Fibroblast of villous mesenchyme (primary cell): Measurements from ENCODE around the gene PITPNC1. TPM values are rescaled to one million over a fixed set of nuclear protein-coding genes. Genes with fewer than 3 reads are reported as not detected.
"Not testable (repeated sequence)": the region's sequence is repeated elsewhere in the genome, so short reads cannot be mapped to it uniquely, and the experiment has no call there.

Source experiments
- DNase-seq: peaks from one replicate; pipeline ENCODE4 v3.0.0-alpha.2; 2010; ENCODE audit warnings: low read depth
- H3K4me3 ChIP-seq: 2 replicates; pipeline ENCODE4 v1.5.1; 2011; ENCODE audit warnings: low read depth, mild to moderate bottlenecking, low read length
- CTCF ChIP-seq: IDR thresholded peaks from 2 replicates; pipeline ENCODE4 v1.5.1; 2012; ENCODE audit warnings: low read depth, mild to moderate bottlenecking, low read length; ENCODE audit not compliant: insufficient read depth
- total RNA-seq: library from RNA; depleted of rRNA; stranded (reverse); fragments of >200 nt; gene quantifications from 2 replicates; pipeline ENCODE4 v1.2.3, GENCODE V29; 2012

PITPNC1 gene
- total RNA-seq, 1 donor: 4.3 TPM

GRCh38 chr17:67413388-67413787 is 36.3 kb downstream of the PITPNC1 start:
- no peak for TF ChIP-seq CTCF
- no peak for DNase-seq
- H3K4me3 ChIP-seq: no peak overlapping the region

- TF ChIP-seq CTCF: no peak
- no peak overlapping the region for H3K4me3 ChIP-seq
- DNase-seq: no peak
Measured at GRCh38 chr17:67414130-67414529, 37.0 kb downstream of the PITPNC1 start.

GRCh38 chr17:67414559-67414958 is 37.5 kb downstream of the PITPNC1 start:
- H3K4me3 ChIP-seq: no peak overlapping the region
- no peak for DNase-seq
- TF ChIP-seq CTCF: no peak

GRCh38 chr17:67415291-67415690 is 38.2 kb downstream of the PITPNC1 start:
- H3K4me3 ChIP-seq: no peak overlapping the region
- TF ChIP-seq CTCF: no peak
- DNase-seq: no peak

GRCh38 chr17:67417507-67417906 is 40.4 kb downstream of the PITPNC1 start:
- TF ChIP-seq CTCF: no peak
- no peak overlapping the region for H3K4me3 ChIP-seq
- no peak for DNase-seq

- no peak for TF ChIP-seq CTCF
- DNase-seq: no peak
Measured at GRCh38 chr17:67420994-67421393, 43.9 kb downstream of the PITPNC1 start.

GRCh38 chr17:67421869-67422273 is 44.8 kb downstream of the PITPNC1 start:
- no peak overlapping the region for H3K4me3 ChIP-seq

More at GRCh38 chr17:67420994-67421393, 43.9 kb downstream of the PITPNC1 start:
- no peak overlapping the region for H3K4me3 ChIP-seq

GRCh38 chr17:67422296-67422695 is 45.2 kb downstream of the PITPNC1 start:
- H3K4me3 ChIP-seq, DNase-seq: not testable (repeated sequence)

More at GRCh38 chr17:67421869-67422273, 44.8 kb downstream of the PITPNC1 start:
- no peak for TF ChIP-seq CTCF
- DNase-seq: peak; percentile 45
